ENCODE data around the gene CCDC137.
"Not testable (repeated sequence)": the region's sequence is repeated elsewhere in the genome, so short reads cannot be mapped to it uniquely, and the experiment has no call there.

Gene CCDC137

GRCh38 chr17:81651692-81652091 lies 14.8 kb upstream of the CCDC137 start:
- no peak for DNase-seq

GRCh38 chr17:81652906-81653771 lies 13.4 kb upstream of the CCDC137 start:
- DNase-seq = no peak

GRCh38 chr17:81655378-81656117 lies 11.0 kb upstream of the CCDC137 start:
- DNase-seq = no peak

DNA sequence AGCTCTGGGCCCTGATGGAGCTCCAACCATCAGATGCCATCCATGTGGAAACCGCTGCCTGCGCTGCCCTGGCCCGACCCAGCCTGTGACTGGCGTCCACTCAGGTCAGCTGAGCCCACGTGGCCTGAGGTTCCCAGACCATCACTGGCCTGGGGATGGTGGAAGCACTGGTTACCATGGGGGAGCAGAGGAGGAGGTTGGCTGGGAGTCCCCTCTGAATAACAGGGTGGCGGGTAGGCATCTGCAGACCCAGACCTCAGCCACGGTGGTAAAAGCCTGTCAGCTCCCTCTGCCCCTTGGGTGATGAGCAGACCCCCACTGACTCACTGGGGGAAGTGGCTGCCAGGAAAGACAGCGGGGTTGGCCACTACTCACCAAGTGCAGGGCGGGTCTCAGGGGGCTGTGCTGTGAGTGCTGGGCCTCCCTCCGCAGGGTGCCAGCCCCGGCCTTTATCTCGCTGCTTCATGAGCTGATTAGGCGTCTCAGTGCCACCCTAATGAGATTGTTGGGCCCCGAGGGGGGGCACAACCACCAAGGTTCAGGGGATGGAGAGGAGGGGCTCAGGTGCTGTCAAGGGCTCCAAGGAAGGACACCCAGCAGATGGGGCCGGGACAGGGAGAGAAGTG lies 10.3 kb upstream of the CCDC137 start, which contains the start of gene PDE6G:
Gene PDE6G, minus strand, starts transcription at position 425 of the 626 bp plus-strand sequence. CDS start 3,237 bp downstream, outside the sequence.
- no peak for DNase-seq

DNA sequence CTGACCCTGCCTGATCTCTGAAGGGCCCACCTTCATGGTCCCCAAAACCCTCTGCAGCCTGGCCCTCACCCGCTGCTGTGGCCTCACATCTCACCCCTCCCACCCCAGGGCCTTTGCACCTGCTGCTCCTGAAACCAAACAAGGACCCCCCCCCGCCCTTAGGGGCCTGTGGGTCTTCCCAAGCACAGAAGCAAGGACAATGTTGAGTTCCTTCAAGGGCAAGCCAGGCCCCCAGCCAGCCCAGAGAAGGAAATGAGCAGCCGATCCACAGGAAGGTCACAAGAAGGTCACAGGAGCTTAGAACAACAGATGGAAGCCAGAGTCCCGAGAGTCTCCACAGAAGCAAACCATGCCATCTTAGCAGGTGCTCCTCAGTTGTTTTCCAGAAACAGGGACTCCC lies 9.7 kb upstream of the CCDC137 start:
- peak; percentile 30 for DNase-seq

DNA sequence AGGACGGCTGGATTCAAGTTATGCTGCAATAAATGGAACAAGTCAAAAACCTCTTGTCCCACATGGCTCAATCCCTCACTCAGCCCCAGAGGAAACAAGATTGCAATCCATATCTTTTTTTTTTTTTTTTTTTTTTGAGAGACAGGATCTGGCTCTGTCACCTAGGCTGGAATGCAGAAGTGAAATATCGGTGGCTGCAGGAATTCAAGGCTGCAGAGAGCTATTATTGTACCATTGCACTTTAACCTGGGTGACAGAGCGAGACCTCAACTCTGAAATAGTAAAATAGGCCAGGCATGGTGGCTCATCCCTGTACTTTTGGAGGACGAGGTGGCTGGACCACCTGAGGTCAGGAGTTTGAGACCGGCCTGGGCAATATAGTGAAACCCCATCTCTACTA lies 7.5 kb upstream of the CCDC137 start:
- DNase-seq = no peak

DNA sequence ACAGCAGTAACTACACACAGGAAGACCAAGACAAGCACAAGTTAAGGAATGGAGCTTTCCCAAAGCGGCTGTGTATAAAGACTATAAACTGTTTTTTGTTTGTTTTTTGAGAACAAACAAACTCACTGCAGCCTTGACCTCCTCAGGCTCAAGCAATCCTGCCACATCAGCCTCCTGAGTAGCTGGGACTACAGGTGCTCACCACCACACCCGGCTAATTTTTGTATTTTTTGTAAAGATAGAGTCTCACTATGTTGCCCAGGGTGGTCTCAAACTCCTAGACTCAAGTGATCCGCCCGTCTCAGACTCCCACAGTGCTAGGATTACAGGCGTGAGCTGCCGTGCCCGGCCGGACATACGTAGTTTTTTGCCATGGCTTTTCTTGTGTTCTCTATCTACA lies 6.1 kb upstream of the CCDC137 start:
- no peak for DNase-seq

DNA sequence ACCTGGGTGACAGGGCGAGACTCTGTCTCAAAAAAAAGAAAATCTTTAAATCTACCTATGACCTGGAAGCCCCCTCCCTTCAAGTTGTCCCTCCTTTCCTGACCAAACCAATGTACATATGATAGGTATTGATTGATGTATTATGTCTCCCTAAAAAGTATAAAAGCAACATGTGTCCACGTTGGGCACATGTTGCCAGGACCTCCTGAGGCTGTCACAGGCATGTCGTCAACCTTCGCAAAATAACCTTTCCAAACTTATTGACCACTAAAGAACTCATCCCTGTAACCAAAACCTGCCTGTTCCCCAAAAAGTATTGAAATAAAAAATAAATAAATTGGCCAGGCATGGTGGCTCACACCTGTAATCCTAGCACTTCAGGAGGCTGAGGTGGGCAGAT lies 4.5 kb upstream of the CCDC137 start:
- DNase-seq = no peak

- no peak for DNase-seq
Measured at GRCh38 chr17:81664051-81664470, 2.5 kb upstream of the CCDC137 start.

GRCh38 chr17:81665205-81666091 lies 1.1 kb upstream of the CCDC137 start:
- DNase-seq = no peak

DNA sequence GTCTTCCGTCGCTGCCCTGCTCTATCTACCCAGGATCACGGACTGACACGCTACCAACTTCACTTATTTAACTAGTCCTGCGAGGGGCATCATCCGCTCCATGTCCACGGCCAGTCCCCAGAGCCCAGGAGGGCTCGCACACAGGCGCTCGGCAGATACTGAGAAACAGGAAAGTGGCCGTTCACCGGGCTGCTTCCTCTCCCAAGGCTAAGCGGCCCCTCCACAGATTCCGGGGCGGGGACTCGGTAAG lies 520 bp upstream of the CCDC137 start:
- no peak for DNase-seq

DNA sequence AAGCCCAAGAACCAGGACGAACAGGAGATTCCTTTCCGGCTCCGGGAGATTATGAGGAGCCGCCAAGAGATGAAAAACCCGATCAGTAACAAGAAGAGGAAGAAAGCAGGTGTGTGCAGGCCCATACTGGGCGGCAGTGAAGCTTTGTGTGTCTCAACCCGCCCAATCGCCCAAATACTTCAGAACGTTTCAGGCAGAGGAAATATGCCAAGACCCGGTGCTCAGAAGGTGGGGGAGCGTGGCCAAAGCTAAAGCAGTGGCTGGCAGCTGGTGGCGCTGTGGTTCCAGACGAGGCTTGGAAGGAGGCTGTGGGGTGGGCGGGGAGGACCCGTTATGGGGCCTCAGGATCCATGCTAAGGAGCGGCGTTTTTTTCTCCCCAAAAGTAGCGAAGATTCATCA lies 1.2 kb downstream of the CCDC137 start:
- DNase-seq = no peak

DNA sequence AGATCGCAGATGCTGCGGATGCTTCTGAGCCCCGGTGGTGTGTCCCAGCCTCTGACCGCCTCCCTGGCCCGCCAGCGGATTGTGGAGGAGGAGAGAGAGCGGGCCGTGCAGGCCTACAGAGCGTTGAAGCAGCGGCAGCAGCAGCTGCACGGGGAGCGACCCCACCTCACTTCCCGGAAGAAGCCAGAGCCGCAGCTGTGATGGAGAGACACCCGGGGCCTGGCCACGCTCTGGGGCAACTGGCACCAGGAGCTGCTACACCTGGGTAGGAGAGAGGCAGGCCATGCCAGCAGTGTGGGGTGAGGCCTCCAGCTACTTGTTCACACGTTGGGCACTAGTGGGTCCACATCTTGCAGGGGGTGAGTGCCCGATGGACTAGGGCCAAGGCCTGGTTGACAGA lies 6.0 kb downstream of the CCDC137 start:
- no peak for DNase-seq

DNA sequence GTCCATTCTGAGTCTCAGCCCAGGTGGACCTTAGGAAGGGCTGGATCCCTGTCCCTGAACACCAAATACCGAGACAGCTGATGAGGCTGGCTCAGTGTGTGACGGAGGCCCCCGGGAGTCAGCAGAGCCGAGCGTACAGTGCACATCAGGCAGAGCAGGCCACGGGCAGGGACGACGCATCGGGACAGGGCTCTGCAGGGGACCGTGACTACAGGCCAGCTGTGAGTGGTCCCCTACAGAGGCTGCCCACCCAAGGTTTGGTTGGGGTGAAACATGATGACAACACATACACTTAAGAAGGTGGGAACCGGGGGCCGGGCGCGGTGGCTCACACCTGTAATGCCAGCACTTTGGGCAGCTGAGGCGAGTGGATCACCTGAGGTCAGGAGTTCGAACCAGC lies 6.4 kb downstream of the CCDC137 start:
- no peak for DNase-seq

DNA sequence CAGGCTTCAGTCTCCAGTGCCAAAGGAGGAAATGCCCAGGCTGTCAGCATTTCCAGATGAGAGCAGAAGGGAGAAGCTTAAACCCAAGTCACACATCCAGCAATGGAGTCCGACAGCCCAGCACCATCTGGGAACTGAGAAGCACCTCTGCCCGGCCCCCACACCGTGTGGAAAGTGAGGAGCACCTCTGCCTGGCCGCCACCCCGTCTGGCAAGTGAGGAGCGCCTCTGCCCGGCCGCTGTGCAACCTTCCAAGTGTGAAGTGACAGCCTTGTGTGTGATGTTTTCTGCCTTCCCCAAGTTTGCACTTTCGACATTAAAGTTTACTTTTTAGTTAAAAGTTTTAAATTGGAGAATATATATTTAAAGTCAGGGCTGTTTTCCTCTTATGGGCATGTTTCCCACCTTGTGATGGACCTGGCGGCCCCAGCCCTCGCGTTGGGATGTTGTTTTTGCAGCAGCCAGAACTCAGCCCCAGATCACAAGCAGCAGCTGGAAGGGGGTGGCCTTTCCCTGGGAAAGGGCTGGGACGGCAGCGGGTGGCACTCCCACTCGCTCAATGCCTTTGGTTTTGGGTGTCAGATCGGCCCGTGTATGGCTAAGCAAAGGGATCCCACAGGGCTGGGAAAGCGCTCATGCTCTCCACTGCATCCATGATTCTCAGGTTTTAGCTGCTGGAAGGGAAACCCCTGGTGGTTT lies 7.2 kb downstream of the CCDC137 start:
- DNase-seq = no peak

DNA sequence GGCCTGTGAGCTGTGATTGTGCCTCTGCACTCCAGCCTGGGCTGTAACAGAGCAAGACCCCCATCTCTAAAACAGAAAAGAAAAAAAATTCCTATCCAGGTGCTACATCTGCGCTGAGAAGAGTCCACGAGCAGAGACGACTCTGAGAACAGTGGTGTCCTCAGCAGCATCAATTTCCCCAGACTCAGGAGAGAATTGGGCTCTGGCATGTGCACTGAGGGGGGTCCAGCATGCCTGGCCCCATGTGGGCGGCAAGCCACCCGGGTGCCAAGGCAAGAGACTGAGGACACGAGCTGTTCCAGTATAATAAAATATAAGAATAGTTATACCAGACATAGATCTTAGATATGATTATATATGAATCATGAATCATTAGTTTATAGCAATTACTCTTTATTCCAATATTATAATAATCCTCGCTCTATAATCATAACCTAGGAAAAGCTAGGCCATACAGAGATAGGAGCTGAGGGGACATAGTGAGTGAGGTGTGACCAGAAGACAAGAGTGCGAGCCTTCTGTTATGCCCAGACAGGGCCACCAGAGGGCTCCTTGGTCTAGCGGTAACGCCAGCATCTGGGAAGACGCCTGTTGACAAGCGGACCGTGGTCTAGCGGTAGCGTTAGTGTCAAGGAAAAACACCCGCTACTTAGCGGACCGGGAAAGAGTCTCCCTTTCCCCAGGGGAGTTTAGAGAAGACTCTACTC lies 9.1 kb downstream of the CCDC137 start:
- not testable (repeated sequence) for DNase-seq

DNA sequence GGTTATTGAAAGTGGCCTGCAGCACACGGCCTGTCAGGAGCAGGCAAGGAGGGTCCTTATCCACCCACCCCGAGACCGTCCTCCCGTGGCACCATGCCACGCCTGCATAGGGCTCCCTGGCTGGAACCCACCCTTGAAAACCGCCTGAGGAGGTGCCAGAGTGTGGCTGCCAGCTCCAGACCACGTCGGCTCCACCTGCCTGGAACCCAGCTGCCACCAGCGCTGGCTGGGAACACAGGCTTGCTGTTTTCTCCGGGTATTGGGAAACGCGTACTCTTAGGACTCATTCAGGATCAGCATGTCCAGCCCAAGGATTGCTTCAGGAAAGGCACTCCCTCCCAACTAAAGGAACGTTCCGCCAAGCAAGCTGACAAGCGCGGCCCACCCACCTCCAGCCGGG lies 10.4 kb downstream of the CCDC137 start:
- DNase-seq = no peak

DNA sequence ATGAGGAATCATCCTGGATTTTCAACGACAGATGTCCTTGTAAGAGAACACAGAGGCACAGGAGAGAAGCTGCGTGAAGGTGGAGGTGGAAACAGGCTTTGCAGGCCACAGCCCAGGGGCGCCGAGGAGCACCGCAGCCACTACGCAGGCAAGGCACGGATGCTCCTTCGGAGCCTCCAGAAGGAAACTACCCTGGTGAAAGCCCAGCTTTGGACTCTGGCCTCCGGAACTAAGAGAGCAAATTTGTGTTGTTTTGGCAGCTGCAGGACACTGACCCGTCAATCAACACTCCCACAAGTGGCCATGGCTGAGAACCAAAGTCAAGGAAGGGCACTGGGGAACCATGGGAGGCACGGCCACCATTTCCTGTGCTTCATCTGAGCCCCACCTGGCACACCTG lies 13.6 kb downstream of the CCDC137 start:
- no peak for DNase-seq

GRCh38 chr17:81681672-81682071 lies 15.1 kb downstream of the CCDC137 start:
- no peak for DNase-seq

- peak; percentile 56 for DNase-seq
Measured at GRCh38 chr17:81682565-81683207, 16.1 kb downstream of the CCDC137 start.

- DNase-seq = no peak
Measured at GRCh38 chr17:81683208-81683583, 16.7 kb downstream of the CCDC137 start.
